Calu3 (cell line): Measurements from ENCODE around the gene CLDN7. TPM values are rescaled to one million over a fixed set of nuclear protein-coding genes. Genes with fewer than 3 reads are reported as not detected.
"Not testable (repeated sequence)": the region's sequence is repeated elsewhere in the genome, so short reads cannot be mapped to it uniquely, and the experiment has no call there.

Experiments
- BruUV-seq: library from RNA; stranded (reverse); fragments of 400-500 nt; replicated peaks from 2 replicates; lab custom pipeline; 2021; lab: Mats Ljungman, UMichigan
- CTCF ChIA-PET: fragments of 300-600 bp; sonication (Branson Sonifier 250); formaldehyde crosslinking; loops from one replicate; lab custom pipeline; 2022; ENCODE audit warnings: antibody characterized with exemption; lab: Charles Lee
- DNase-seq: peaks from one replicate; pipeline ENCODE4 v3.0.0; 2022
- H3K27ac Mint-ChIP-seq: one replicate; pipeline ENCODE4 v1.8.0; 2022; ENCODE audit warnings: mixed read lengths; ENCODE audit not compliant: unreplicated experiment
- H3K27me3 Mint-ChIP-seq: one replicate; pipeline ENCODE4 v1.8.0; 2022; ENCODE audit warnings: mixed read lengths; ENCODE audit not compliant: unreplicated experiment
- H3K36me3 Mint-ChIP-seq: one replicate; pipeline ENCODE4 v1.8.0; 2022; ENCODE audit warnings: mild to moderate bottlenecking, moderate library complexity, mixed read lengths; ENCODE audit not compliant: insufficient read depth, unreplicated experiment
- H3K4me1 Mint-ChIP-seq: one replicate; pipeline ENCODE4 v1.8.0; 2022; ENCODE audit warnings: mild to moderate bottlenecking, low read depth, mixed read lengths; ENCODE audit not compliant: unreplicated experiment
- H3K4me3 Mint-ChIP-seq: one replicate; pipeline ENCODE4 v1.8.0; 2022; ENCODE audit warnings: mild to moderate bottlenecking, low read depth, moderate library complexity, mixed read lengths; ENCODE audit not compliant: unreplicated experiment
- H3K9me3 Mint-ChIP-seq: one replicate; pipeline ENCODE4 v1.8.0; 2022; ENCODE audit warnings: low read depth, mixed read lengths; ENCODE audit not compliant: unreplicated experiment
- intact Hi-C: fragments of 100-400 bp; cut with micrococcal nuclease; formaldehyde crosslinking; loops from one replicate; pipeline ENCODE4 v1.10.0; 2022; ENCODE audit not compliant: unreplicated experiment
- total RNA-seq: library from RNA; stranded (reverse); gene quantifications from 2 replicates; pipeline ENCODE4 v1.2.3, GENCODE V29; 2022
- TF ChIP-seq, protein P1 (sequence below): fragments of 200-600 bp; IDR thresholded peaks from one replicate; pipeline ENCODE4 v1.8.0; 2022; ENCODE audit warnings: antibody characterized with exemption; ENCODE audit not compliant: unreplicated experiment

CLDN7 gene
- total RNA-seq, 1 experiment from 2014 or later: 266 TPM

GRCh38 chr17:7248796-7249195 is 13.5 kb downstream of the CLDN7 start:
- Mint-ChIP-seq H3K4me1 (peaks cover 27% of the 10 kb centered on the region), H3K27ac (peak overlapping the region; percentile 27), H3K27me3 (no peaks in the 10 kb centered on the region), H3K9me3 (no peaks in the 10 kb centered on the region), H3K4me3 (peak overlapping the region; percentile 73), H3K36me3 (peaks cover 57% of the 10 kb centered on the region)
- DNase-seq: no peak
- no TSS peak for BruUV-seq
- TF ChIP-seq, protein P1, sequence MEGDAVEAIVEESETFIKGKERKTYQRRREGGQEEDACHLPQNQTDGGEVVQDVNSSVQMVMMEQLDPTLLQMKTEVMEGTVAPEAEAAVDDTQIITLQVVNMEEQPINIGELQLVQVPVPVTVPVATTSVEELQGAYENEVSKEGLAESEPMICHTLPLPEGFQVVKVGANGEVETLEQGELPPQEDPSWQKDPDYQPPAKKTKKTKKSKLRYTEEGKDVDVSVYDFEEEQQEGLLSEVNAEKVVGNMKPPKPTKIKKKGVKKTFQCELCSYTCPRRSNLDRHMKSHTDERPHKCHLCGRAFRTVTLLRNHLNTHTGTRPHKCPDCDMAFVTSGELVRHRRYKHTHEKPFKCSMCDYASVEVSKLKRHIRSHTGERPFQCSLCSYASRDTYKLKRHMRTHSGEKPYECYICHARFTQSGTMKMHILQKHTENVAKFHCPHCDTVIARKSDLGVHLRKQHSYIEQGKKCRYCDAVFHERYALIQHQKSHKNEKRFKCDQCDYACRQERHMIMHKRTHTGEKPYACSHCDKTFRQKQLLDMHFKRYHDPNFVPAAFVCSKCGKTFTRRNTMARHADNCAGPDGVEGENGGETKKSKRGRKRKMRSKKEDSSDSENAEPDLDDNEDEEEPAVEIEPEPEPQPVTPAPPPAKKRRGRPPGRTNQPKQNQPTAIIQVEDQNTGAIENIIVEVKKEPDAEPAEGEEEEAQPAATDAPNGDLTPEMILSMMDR: no peak
- CTCF ChIA-PET: no interaction called here
- intact Hi-C loops: no loop called here

GRCh38 chr17:7246779-7247178 is 15.5 kb downstream of the CLDN7 start:
- intact Hi-C loops: no loop called here
- Mint-ChIP-seq H3K9me3 (no peaks in the 10 kb centered on the region), H3K36me3 (peaks cover 54% of the 10 kb centered on the region), H3K4me3 (no peak overlapping the region), H3K4me1 (peaks cover 25% of the 10 kb centered on the region), H3K27me3 (no peaks in the 10 kb centered on the region), H3K27ac (peak overlapping the region; percentile 58)
- TF ChIP-seq, protein P1: no peak
- no peak for DNase-seq
- CTCF ChIA-PET: no interaction called here
- BruUV-seq: no TSS peak

GRCh38 chr17:7243838-7244237 is 18.4 kb downstream of the CLDN7 start:
- DNase-seq, intact Hi-C loops, H3K27me3 Mint-ChIP-seq, CTCF ChIA-PET, H3K9me3 Mint-ChIP-seq, BruUV-seq: not testable (repeated sequence)
- Mint-ChIP-seq H3K4me1 (peaks cover 29% of the 10 kb centered on the region), H3K4me3 (peak overlapping the region; percentile 94), H3K36me3 (peaks cover 62% of the 10 kb centered on the region), H3K27ac (peak overlapping the region; percentile 99)

DNA sequence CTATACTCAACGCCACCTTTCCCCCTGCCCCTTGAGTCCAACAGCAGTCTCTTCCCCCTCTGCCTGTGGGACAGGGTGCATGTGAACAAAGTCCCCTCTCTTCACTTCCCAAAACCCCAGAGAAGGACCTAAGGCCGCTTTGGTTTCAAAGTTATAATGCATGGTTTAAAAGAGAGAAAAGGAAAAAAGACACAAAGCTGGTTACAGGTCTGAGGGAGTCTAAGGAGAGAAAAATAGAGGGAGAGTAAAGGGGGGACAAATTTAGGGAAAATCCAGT is 18.9 kb downstream of the CLDN7 start:
- H3K36me3 Mint-ChIP-seq: peaks cover 66% of the 10 kb centered on the region
- H3K4me1 Mint-ChIP-seq: peaks cover 29% of the 10 kb centered on the region
- TSS peak; percentile 41 for BruUV-seq
- H3K27ac Mint-ChIP-seq: peak overlapping the region; percentile 99
- H3K9me3 Mint-ChIP-seq: no peaks in the 10 kb centered on the region
- H3K27me3 Mint-ChIP-seq: no peaks in the 10 kb centered on the region
- H3K4me3 Mint-ChIP-seq: peak overlapping the region; percentile 94
- intact Hi-C loops: no loop called here
- TF ChIP-seq, protein P1: no peak
- CTCF ChIA-PET: interaction anchor here (0.6 to 2.3 kb wide), 4 partner anchors 8 to 321 kb away, joined by 3 to 5 read pairs (median 4); partner anchors contain the start of genes CLDN7, CTDNEP1 and ELP5
- no peak for DNase-seq

DNA sequence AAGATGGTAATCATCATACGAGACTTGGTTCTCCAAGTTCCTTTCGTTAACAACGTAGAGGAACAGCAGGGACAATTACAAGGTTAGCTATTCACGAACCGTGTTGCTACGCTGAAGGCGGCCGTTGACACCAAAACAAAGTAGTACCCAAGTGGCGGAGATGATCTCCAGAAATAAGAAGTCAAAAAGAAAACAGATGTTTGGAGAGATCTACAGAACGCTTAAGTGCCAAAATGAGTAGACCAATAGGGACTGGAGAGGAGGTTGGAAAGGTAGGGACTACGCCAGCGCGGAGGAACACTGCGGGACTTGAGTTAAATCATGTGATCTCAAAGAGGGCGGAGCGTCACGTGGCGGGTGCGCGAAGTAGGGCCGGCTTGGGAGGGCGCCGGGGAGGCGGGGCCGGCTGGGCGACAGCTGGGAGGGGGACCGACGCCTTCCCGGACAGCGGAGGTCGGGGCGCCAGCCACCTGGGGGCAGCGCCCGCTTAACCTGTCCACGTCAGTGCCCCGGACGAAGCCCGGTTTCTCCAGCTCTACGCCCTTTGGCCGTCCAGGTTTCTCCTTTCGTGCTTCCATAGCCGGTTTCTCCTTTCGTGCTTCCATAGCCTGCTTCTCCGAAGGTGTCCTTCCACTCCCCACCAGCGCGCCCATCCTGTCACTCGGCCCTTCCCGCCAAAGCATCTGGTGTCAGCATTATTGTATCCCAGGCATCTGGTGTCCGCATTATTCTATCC is 19.4 kb downstream of the CLDN7 start:
- peak; percentile 89 for DNase-seq
- BruUV-seq: no TSS peak
- CTCF ChIA-PET: interaction anchor here (0.6 to 2.3 kb wide), 6 partner anchors 8 to 320 kb away, joined by 3 to 5 read pairs (median 4); partner anchors contain the start of genes CLDN7, CTDNEP1 and ELP5
- H3K9me3 Mint-ChIP-seq: no peaks in the 10 kb centered on the region
- peak overlapping the region; percentile 99 for H3K27ac Mint-ChIP-seq
- TF ChIP-seq, protein P1: no peak
- no peaks in the 10 kb centered on the region for H3K27me3 Mint-ChIP-seq
- peak overlapping the region; percentile 94 for H3K4me3 Mint-ChIP-seq
- peaks cover 71% of the 10 kb centered on the region for H3K36me3 Mint-ChIP-seq
- intact Hi-C loops: no loop called here
- H3K4me1 Mint-ChIP-seq: peaks cover 29% of the 10 kb centered on the region
